Naive thymus-derived CD8-positive, alpha-beta T cell (primary cell): ENCODE measurements around the gene AFG1L. TPM values are rescaled to one million over a fixed set of nuclear protein-coding genes. Genes with fewer than 3 reads are reported as not detected.
A peak's percentile ranks its signal among the peaks of the same experiment; 100 is the strongest.
"Not testable (repeated sequence)": the region's sequence is repeated elsewhere in the genome, so short reads cannot be mapped to it uniquely, and the experiment has no call there.

Experiments
- ATAC-seq, 2 donors: fragments of 150-1000 bp; cut with Tn5 transposase in 1 of 2; sonication (Bioruptor Pico), chemical (Tn5 transposase) in 1 of 2; 1 replicate in 1 of 2; 2 replicates in 1 of 2; pipeline ENCODE4 v1.10.0; 2021; ENCODE audit warnings: mild to moderate bottlenecking in 2 of 2, moderate library complexity in 2 of 2
- POLR2A ChIA-PET: fragments of 350-600 bp; sonication (Branson Sonifier 250); formaldehyde crosslinking; loops from one replicate; lab custom pipeline; 2021; ENCODE audit warnings: antibody characterized with exemption; lab: Charles Lee
- DNase-seq, 10 donors: peaks; one replicate each; pipeline versions ENCODE4 v3.0.0 to v3.0.0-alpha.2; 2020 to 2022
- H3K27ac Mint-ChIP-seq, 10 donors: one replicate each; pipeline ENCODE4 v1.8.0; 2020 to 2022; ENCODE audit warnings: mild to moderate bottlenecking in 10 of 10, mixed read lengths in 10 of 10, moderate library complexity in 4 of 10, inconsistent platforms in 1 of 10
- H3K27me3 Mint-ChIP-seq, 5 donors: one replicate each; pipeline ENCODE4 v1.8.0; 2021 to 2022; ENCODE audit warnings: mixed read lengths in 5 of 5
- H3K36me3 Mint-ChIP-seq, 3 donors: one replicate each; pipeline ENCODE4 v1.8.0; 2020 to 2022; ENCODE audit warnings: mixed read lengths in 3 of 3, mild to moderate bottlenecking in 2 of 3, inconsistent platforms in 1 of 3
- H3K4me1 Mint-ChIP-seq, 4 donors: one replicate each; pipeline ENCODE4 v1.8.0; 2021 to 2022; ENCODE audit warnings: mixed read lengths in 4 of 4
- H3K4me3 Mint-ChIP-seq, 10 donors: one replicate each; pipeline ENCODE4 v1.8.0; 2020 to 2022; ENCODE audit warnings: mild to moderate bottlenecking in 10 of 10, mixed read lengths in 10 of 10, moderate library complexity in 6 of 10, inconsistent platforms in 1 of 10
- H3K9me3 Mint-ChIP-seq, 9 donors: one replicate each; pipeline ENCODE4 v1.8.0; 2020 to 2022; ENCODE audit warnings: mixed read lengths in 9 of 9, mild to moderate bottlenecking in 3 of 9, inconsistent platforms in 1 of 9, moderate library complexity in 1 of 9
- polyA plus RNA-seq, 3 donors: library from polyadenylated mRNA; unstranded; fragments of 300-500 nt; fragmentation: Illumina TruSeq; gene quantifications; one replicate each; pipeline ENCODE4 v1.2.3, GENCODE V29; 2021
- total RNA-seq, 8 experiments: library from RNA in 2 of 8; stranded (reverse) in 2 of 8; gene quantifications; one replicate each; pipeline ENCODE4 v1.2.3 and lab custom pipeline; 2021 to 2026

Gene AFG1L
- total and polyA plus RNA-seq, 5 experiments from 2014 or later = 2.8 to 8.7 (median 4.4) TPM

DNA sequence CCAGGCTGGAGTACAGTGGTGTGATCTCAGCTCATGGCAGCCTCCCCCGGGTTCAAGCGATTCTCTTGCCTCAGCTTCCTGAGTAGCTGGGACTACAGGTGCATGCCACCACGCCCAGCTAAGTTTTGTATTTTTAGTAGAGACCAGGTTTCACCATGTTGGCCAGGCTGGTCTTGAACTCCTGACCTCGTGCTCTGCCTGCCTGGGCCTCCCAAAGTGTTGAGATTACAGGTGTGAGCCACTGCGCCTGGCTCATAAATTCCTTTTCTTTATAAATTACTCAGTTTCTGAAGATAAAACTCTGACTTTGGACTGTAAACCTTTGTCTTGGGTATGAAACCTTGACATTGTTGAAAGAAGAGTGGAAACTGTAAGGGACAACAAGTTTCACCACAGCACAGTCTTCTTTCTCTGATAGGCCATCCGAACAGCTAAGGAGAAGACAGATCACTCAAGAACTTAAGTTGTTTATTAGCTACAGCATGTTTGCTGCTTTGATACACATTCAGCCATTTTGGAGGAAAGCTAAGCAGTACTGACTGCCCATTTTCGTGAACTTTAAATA lies 35.4 kb downstream of the AFG1L start:
- H3K9me3 Mint-ChIP-seq, H3K27me3 Mint-ChIP-seq, ATAC-seq, POLR2A ChIA-PET, H3K4me3 Mint-ChIP-seq, DNase-seq, H3K4me1 Mint-ChIP-seq, H3K27ac Mint-ChIP-seq: not testable (repeated sequence)
- H3K36me3 Mint-ChIP-seq = peaks cover 9 to 42% (median 23%) of the 10 kb centered on the region in 3 donors

DNA sequence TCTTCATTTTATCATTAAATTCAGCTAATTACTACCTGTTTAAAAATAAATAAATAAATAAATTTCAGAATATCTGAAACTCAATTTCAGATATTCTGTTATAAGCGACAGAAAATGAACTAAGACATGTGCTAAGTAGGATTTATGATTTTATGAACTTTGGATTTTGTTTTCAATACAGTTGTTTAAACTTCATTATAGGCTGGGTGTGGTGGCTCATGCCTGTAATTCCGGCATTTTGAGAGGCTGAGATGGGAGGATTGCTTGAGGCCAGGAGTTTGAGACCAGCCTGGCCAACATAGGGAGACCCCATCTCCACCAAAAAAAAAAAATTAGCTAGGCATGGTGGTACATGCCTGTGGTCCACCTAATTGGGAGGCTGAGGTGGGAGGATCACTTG lies 36.0 kb downstream of the AFG1L start:
- Mint-ChIP-seq H3K4me3 (no peak overlapping the region), H3K36me3 (peaks cover 9 to 41% (median 23%) of the 10 kb centered on the region in 3 donors), H3K4me1 (peaks cover 0 to 1% (median 0%) of the 10 kb centered on the region in 4 donors), H3K27ac (no peak overlapping the region), H3K9me3 (peaks cover 0 to 4% (median 0%) of the 10 kb centered on the region in 9 donors), H3K27me3 (no peaks in the 10 kb centered on the region)
- ATAC-seq (no peak), DNase-seq (no peak)
- POLR2A ChIA-PET = no interaction called here

DNA sequence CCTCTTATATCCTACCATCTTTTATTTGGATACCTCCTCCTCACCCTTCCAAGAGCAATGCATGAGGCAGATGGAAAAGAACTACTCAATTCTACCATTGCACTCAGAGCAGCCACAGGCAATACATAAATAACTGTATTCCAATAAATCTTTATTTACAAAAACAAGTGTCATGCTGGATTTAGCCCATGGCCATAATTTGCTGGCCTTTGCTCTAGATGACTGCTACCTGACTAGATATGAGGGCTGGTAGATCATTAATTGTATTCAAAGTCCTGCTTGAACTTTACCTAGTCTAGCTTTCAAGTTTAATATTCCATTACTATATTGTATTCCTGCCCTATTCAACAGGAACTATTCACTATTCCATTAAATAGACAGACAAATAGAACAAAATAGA lies 37.1 kb downstream of the AFG1L start:
- peaks cover 9 to 29% (median 19%) of the 10 kb centered on the region in 3 donors for H3K36me3 Mint-ChIP-seq
- no peak overlapping the region for H3K4me3 Mint-ChIP-seq
- H3K27me3 Mint-ChIP-seq = no peaks in the 10 kb centered on the region
- DNase-seq (no peak), ATAC-seq (no peak)
- H3K27ac Mint-ChIP-seq = peak overlapping the region in 1 of 10 donors; percentile 12
- POLR2A ChIA-PET = interaction anchor here (0.6 kb wide), 1 partner anchor 32 kb away, joined by 3 read pairs; no protein-coding TSS in a partner anchor
- peaks cover 0 to 1% (median 0%) of the 10 kb centered on the region in 4 donors for H3K4me1 Mint-ChIP-seq
- peaks cover 0 to 4% (median 0%) of the 10 kb centered on the region in 9 donors for H3K9me3 Mint-ChIP-seq

DNA sequence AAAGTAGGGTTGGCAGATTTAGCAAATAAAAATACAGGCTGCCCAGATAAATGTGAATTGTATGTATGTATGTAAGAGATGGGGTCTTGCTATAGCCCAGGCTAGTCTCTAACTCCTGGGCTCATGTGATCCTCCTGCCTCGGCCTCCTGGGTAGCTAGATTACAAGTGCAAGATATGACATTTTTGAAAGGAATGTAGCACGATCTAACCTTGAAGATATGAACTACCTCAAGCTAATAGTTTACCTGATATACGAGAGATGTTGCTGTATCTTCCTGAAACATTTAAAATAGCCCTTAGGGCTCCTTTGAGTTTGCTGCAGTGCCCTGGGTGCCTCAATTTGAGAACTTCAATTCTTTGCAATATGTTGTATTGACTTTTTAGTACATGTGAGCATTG lies 42.1 kb downstream of the AFG1L start:
- peaks cover 0 to 9% (median 5%) of the 10 kb centered on the region in 3 donors for H3K36me3 Mint-ChIP-seq
- DNase-seq (no peak), ATAC-seq (no peak)
- POLR2A ChIA-PET = no interaction called here
- H3K4me3 Mint-ChIP-seq = no peak overlapping the region
- H3K27ac Mint-ChIP-seq = no peak overlapping the region
- peaks cover 0 to 2% (median 0%) of the 10 kb centered on the region in 9 donors for H3K9me3 Mint-ChIP-seq
- H3K4me1 Mint-ChIP-seq = peaks cover 0 to 1% (median 0%) of the 10 kb centered on the region in 4 donors
- no peaks in the 10 kb centered on the region for H3K27me3 Mint-ChIP-seq

DNA sequence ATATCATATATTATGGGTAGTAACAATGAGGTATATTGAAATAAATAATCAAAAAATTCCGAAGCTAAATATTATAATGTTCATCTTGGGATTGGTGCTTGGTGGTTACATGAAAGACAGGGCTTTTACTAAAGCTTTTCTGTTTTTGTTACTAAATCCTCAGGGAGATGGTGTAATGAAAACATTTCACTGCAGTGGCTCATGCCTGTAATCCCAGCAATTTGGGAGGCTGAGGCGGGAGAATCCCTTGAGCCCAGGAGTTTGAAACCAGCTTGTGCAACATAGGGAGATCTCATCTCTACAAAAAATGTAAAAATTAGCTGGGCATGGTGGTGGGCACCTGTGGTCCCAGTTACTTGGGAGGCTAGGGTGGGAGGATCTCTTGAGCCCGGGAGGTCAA lies 42.9 kb downstream of the AFG1L start:
- Mint-ChIP-seq H3K9me3 (peaks cover 0 to 2% (median 0%) of the 10 kb centered on the region in 9 donors), H3K4me3 (no peak overlapping the region), H3K27me3 (no peaks in the 10 kb centered on the region), H3K36me3 (peaks cover 0 to 8% (median 5%) of the 10 kb centered on the region in 3 donors), H3K4me1 (peaks cover 0 to 1% (median 0%) of the 10 kb centered on the region in 4 donors), H3K27ac (no peak overlapping the region)
- no peak for DNase-seq
- POLR2A ChIA-PET = no interaction called here
- ATAC-seq = no peak

DNA sequence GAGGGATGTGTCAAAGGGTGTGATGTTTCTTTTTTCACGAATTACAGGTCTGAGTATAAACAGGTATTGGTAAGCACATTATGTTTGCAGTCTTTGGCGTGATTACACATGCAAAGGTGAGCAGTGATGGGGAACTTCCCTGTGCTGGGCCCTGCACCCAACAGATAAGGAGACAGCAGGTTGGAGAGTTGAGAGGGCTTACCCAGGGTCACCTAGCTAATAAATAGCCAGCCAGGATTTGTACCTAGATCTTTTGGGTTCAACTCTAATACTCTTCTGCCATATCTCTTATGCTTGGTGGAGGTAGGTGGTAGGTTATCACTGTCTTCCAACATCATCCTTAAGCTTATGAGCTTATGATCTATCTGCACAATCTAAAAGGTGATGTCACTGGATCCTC lies 46.5 kb downstream of the AFG1L start:
- H3K4me1 Mint-ChIP-seq = peaks cover 0 to 1% (median 0%) of the 10 kb centered on the region in 4 donors
- ATAC-seq = no peak
- POLR2A ChIA-PET = no interaction called here
- DNase-seq = no peak
- H3K27ac Mint-ChIP-seq = no peak overlapping the region
- H3K4me3 Mint-ChIP-seq = no peak overlapping the region
- peaks cover 4 to 12% (median 7%) of the 10 kb centered on the region in 3 donors for H3K36me3 Mint-ChIP-seq
- H3K9me3 Mint-ChIP-seq = peaks cover 0 to 2% (median 0%) of the 10 kb centered on the region in 9 donors
- no peaks in the 10 kb centered on the region for H3K27me3 Mint-ChIP-seq

DNA sequence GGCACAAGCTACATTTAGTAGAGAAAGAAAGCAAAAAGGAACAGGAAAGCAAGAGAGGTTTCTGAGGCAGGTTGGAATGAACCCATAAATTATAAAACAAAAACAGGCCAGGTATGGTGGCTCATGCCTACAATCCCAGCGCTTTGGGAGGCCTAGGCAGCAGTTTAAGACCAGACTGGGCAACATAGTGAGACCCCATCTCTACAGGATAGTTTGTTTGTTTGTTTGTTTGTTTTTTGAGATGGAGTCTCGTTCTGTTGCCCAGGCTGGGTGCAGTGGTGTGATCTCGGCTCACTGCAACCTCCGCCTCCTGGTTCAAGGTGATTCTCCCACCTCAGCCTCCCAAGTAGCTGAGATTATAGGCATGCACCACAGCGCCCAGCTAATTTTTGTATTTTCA lies 49.0 kb downstream of the AFG1L start:
- Mint-ChIP-seq H3K4me3 (no peak overlapping the region), H3K4me1 (peaks cover 0 to 9% (median 2%) of the 10 kb centered on the region in 4 donors), H3K36me3 (peaks cover 11 to 19% (median 14%) of the 10 kb centered on the region in 3 donors), H3K27me3 (no peaks in the 10 kb centered on the region), H3K27ac (no peak overlapping the region), H3K9me3 (peaks cover 0 to 2% (median 0%) of the 10 kb centered on the region in 9 donors)
- ATAC-seq (no peak), DNase-seq (no peak)
- POLR2A ChIA-PET = no interaction called here

DNA sequence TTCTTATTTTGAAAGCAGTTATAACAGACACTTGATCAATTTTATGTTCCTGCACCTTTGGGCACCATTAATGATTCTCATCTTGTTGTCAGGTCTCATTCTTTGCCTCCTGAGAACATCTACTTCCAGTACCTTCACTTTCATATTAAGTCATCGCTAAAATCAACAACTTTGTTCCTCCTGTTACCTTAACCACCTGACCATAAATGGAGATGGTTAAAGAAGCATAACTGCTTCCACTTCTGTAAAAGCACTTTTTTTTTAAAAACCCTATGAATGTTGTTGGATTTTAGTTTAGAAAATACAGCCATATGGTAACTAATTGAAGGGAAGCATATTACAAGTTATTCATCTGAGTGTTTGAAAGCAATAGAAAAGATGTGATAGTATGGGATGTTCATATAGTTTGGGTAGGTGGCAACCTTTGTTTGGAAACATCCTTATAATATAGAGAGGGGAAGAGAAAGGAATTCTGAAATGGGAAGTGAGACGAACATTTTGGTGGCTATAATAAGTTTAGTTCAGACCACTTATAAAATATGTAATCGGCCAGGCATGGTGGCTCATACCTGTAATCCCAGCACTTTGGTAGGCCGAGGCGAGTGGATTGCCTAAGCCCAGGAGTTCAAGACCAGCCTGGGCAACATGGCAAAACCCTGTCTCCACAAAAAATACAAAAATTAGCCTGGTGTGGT lies 53.9 kb downstream of the AFG1L start:
- Mint-ChIP-seq H3K4me3 (peak overlapping the region in 1 of 10 donors; percentile 48), H3K27me3 (no peaks in the 10 kb centered on the region), H3K9me3 (no peaks in the 10 kb centered on the region), H3K27ac (peak overlapping the region in 3 of 10 donors; percentile 2 to 61 (median 5)), H3K4me1 (peaks cover 0 to 8% (median 3%) of the 10 kb centered on the region in 4 donors), H3K36me3 (peaks cover 12 to 16% (median 14%) of the 10 kb centered on the region in 3 donors)
- DNase-seq (no peak), ATAC-seq (no peak)
- POLR2A ChIA-PET = no interaction called here

DNA sequence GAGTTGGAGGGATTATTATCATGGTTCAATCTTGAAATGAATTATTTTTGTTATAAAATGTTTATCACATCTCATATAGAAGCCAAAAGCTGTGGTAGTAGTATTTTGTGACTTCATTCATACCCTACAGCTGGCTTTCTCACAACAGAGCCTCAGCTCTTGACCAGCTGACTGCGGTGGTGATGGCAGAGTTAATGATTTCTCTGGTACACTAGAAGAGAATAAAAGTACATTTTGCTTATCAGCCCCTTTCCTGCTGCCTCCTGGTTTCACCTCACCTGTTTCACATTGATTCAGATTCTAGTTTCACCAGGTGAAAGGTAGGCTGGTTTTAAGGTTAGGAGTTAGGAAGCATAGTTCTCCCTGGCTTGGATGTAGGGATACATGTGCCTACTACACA lies 55.7 kb downstream of the AFG1L start:
- Mint-ChIP-seq H3K4me1 (peaks cover 0 to 8% (median 3%) of the 10 kb centered on the region in 4 donors), H3K36me3 (peaks cover 11 to 14% (median 12%) of the 10 kb centered on the region in 3 donors), H3K27me3 (no peaks in the 10 kb centered on the region), H3K4me3 (no peak overlapping the region), H3K27ac (no peak overlapping the region), H3K9me3 (no peaks in the 10 kb centered on the region)
- ATAC-seq = no peak
- POLR2A ChIA-PET = no interaction called here
- no peak for DNase-seq

DNA sequence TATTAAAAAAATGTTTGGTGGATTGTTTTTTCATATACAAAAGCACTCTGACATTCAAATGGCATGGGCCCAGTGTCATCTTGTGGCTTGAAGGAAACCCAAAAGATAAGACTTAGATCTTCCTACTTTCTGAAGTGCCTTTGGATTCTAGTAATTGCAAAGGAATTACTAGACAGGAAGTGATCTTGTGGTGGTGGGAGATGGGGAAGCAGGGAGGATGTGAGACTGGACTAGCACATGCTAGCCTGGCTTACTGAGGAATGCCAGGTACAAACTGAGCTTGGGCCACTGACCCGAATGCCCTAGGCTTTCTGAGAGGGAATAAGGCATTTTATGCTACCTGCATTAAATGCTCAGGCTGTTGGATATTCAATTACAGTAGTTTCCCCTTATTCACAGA lies 59.0 kb downstream of the AFG1L start:
- Mint-ChIP-seq H3K9me3 (no peaks in the 10 kb centered on the region), H3K36me3 (peaks cover 8 to 26% (median 15%) of the 10 kb centered on the region in 3 donors), H3K4me3 (no peak overlapping the region), H3K27me3 (no peaks in the 10 kb centered on the region), H3K27ac (no peak overlapping the region), H3K4me1 (peaks cover 0 to 3% (median under 1%) of the 10 kb centered on the region in 4 donors)
- POLR2A ChIA-PET = no interaction called here
- DNase-seq = no peak
- ATAC-seq = no peak

DNA sequence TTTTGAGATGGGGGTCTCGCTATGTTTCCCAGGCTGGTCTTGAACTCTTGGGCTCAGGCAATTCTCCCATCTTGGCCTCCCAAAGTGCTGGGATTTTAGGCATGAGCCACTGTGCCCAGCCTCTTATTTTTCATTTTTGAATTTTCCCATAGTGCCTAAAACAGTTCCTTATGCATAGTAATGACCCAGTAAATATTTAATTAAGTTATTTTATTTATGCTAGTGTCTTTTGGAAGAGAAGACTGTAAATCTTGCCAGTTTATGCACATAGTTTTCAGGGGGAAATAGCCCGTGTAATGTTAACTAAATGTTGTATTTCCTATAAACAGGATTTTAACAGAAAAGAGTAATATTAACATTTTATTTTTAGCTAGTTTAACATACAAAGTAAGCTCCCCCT lies 60.3 kb downstream of the AFG1L start:
- POLR2A ChIA-PET = no interaction called here
- Mint-ChIP-seq H3K4me1 (peaks cover 0 to 2% (median 0%) of the 10 kb centered on the region in 4 donors), H3K4me3 (no peak overlapping the region), H3K9me3 (no peaks in the 10 kb centered on the region), H3K27ac (no peak overlapping the region), H3K27me3 (no peaks in the 10 kb centered on the region), H3K36me3 (peaks cover 6 to 30% (median 21%) of the 10 kb centered on the region in 3 donors)
- no peak for ATAC-seq
- no peak for DNase-seq

DNA sequence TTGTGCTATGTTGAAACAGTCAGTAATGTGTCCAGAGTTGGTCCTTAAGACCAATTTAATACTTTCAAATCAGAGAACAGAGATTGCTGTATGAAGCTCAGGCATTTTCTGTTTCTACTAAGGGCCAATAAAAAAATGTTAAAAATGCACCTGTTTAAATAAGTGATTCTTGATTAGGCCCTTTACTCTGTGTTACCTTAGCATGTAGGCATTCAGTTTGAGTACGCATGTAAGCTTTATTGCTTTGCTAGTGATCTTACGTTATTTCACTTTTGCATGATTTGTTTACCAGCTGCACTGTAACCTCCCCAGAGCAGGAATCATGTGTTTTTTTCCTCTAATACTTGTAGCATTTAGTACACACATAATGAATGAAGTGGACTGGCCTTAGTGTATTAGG lies 61.0 kb downstream of the AFG1L start:
- Mint-ChIP-seq H3K36me3 (peaks cover 6 to 30% (median 21%) of the 10 kb centered on the region in 3 donors), H3K9me3 (no peaks in the 10 kb centered on the region), H3K27ac (no peak overlapping the region), H3K27me3 (no peaks in the 10 kb centered on the region), H3K4me3 (no peak overlapping the region), H3K4me1 (peaks cover 0 to 2% (median 0%) of the 10 kb centered on the region in 4 donors)
- POLR2A ChIA-PET = no interaction called here
- DNase-seq (no peak), ATAC-seq (no peak)
